ENCODE data around the gene LITAFD.
A peak's percentile ranks its signal among the peaks of the same experiment; 100 is the strongest.
"Not testable (repeated sequence)": the region's sequence is repeated elsewhere in the genome, so short reads cannot be mapped to it uniquely, and the experiment has no call there.

LITAFD gene

DNA sequence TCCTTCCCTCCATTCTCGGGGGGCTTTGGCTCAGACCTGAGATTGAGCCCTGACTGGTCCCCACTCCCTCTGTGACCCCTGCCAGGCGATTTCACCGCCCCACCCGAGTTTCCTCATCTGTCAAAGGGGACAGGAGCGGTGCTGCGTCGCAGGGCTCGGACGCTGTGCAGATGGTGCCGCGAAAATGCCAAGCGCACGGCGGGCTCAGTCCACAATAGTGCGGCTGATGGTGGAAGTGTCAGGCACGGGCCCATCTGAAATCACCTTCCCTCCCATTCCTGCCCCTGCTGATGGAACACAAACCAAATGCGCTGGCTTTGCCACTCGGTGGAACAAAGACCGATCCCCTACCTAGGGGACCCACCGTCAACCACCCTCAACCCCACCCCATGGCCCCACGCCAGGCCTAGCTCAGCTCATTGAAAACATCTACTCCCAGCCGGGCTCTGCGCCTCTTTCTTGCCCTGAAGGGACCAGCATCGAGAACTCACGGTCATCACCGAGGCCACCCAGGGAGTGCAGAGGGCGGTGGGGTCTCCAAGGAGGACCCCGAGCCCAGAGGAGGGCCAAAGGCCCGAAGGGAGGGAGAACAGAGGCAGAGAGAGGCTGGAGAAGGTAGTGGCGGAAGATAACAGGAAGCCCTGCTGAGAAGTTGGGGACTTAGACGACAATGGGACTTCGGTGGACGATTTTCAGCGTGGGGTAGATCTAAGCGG lies 14.8 kb upstream of the LITAFD start:
- Histone ChIP-seq H3K9me3 (replicated peaks; ENCODE audit: low read length) (no peaks in the 10 kb centered on the region), H3K4me3 (ENCODE audit: low read length) (peak overlapping the region; percentile 80), H3K4me1 (ENCODE audit: control insufficient read depth, insufficient read depth, low read length) (peaks cover 42% of the 10 kb centered on the region), H3K36me3 (ENCODE audit: insufficient read depth, low read length) (no peaks in the 10 kb centered on the region), H3K9ac (ENCODE audit: low read depth, low read length) (peak overlapping the region; percentile 84), H3K4me2 (ENCODE audit: low read length) (peak overlapping the region; percentile 89), H3K27me3 (ENCODE audit: control insufficient read depth, insufficient read depth, low read length) (no peaks in the 10 kb centered on the region)

DNA sequence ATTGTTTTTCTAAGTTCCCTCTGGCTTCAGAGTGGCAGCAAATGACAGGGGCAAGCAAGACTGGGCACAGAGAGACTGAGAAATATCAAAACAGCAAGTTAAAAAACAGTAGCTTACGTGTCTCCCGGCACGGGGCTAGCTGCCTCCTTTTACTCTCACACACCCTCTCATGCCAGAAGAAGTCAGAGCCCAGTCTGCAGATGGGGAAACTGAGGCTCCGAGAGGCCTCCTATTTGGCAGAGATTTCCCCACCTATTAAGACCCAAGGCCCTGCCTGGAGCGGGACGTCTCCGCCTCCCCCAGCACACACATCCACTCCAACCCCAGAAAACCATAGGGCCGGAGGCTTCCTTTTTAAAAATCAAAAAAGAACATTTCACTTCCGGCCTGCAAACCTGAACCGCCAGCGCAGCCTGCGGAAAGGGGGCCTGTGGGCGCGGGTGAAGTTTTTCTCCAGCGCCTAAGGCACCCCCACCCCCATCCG lies 14.2 kb upstream of the LITAFD start:
- Histone ChIP-seq H3K4me1 (ENCODE audit: control insufficient read depth, insufficient read depth, low read length) (peaks cover 42% of the 10 kb centered on the region), H3K27me3 (ENCODE audit: control insufficient read depth, insufficient read depth, low read length) (no peaks in the 10 kb centered on the region), H3K4me2 (ENCODE audit: low read length) (peak overlapping the region; percentile 89)

DNA sequence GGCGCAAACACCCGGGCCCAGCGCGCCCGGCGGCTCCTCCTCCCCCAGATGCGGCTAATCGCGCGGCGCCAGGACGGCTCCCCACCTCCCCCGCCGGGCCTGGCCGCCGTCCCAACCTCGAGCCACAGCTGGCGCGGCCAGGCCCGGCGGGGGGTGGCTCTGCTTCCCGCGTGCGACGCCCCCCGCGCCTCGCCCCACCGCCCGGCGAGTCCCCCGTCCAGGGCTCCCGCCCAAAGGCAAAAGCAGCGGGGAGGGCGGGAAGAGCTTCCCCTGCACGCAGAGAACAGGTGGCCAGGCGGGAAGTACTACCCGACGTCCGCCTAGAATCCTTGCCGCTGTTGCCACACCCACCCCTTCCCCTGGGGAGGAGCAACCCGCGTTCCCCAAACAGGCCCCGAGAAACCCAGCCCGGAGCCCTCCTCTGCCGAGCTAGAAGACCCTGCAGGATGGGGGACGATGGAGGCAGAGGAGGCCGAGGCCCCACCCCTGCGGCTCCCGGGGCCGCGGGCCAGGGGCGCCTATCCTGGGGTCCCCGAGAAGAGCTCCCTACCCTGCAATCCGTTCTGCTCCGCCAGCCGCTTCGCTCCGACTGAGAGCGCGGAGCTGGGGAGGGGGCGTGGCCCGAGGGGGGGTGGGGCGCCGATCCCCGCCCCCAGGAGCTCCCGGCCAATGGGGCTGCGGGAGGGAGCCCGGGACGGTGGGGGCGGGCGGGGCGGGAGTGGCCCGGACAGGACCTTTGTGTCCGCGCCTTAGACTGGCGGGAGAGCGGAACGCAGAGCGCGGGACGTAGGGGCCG lies 13.5 kb upstream of the LITAFD start, which contains the start of gene CARHSP1:
Gene CARHSP1, minus strand, starts transcription at position 591 of the 796 bp plus-strand sequence. CDS start 9,678 bp downstream, outside the sequence.
- Histone ChIP-seq H3K4me2 (ENCODE audit: low read length) (peak within 1 kb of the TSS; percentile 89), H3K4me3 (ENCODE audit: low read length) (peak within 1 kb of the TSS; percentile 80), H3K36me3 (ENCODE audit: insufficient read depth, low read length) (no peaks in the 10 kb centered on the region), H3K27me3 (ENCODE audit: control insufficient read depth, insufficient read depth, low read length) (no peaks in the 10 kb centered on the region), H3K9ac (ENCODE audit: low read depth, low read length) (peak within 1 kb of the TSS; percentile 84), H3K9me3 (replicated peaks; ENCODE audit: low read length) (no peaks in the 10 kb centered on the region), H3K4me1 (ENCODE audit: control insufficient read depth, insufficient read depth, low read length) (peaks cover 37% of the 10 kb centered on the region)

More for the DNA sequence above, 14.2 kb upstream of the LITAFD start:
- no peaks in the 10 kb centered on the region for H3K36me3 ChIP-seq (ENCODE audit: insufficient read depth, low read length)
- H3K9ac ChIP-seq (ENCODE audit: low read depth, low read length): peak overlapping the region; percentile 84
- no peaks in the 10 kb centered on the region for H3K9me3 ChIP-seq (replicated peaks; ENCODE audit: low read length)
- peak overlapping the region; percentile 80 for H3K4me3 ChIP-seq (ENCODE audit: low read length)

DNA sequence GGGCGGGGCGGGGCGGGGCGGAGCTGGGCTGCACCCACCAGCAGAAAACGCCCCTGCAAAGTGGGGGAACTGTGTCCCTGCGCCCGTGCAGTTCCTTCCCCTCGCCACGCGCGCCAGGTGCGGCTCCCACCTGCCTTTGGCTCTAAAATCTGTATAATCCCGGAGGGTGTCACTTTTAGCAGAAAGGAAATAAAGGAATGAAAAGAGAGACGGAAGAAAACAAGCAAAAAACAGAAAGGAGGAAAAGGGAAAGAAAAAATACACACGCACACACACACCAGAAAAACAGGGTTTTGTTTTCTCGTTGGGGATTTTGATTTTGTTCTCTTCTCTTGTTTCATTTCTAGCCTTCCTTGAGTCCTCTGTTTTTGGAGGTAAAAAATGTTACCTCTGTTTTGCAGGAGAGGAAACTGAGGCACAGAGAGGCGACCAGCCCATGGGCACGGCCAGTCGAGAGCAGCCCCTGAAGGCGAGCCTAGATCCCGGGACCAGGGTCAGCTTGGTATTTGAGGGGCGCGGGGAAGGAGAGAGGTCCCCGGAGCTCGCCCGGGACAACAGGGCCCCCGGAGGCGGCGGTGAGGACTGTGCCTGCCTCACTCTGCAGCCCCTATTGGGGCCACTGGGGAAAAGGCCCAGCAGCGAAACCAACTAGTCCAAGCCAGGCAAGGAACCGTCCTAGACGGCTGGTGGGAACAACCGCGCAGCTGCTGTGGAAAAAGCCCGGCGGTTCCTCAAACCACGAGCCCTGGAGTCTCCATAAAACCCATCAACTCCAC lies 12.8 kb upstream of the LITAFD start:
- peak overlapping the region; percentile 77 for H3K4me2 ChIP-seq (ENCODE audit: low read length)
- peaks cover 29% of the 10 kb centered on the region for H3K4me1 ChIP-seq (ENCODE audit: control insufficient read depth, insufficient read depth, low read length)
- peak overlapping the region; percentile 67 for H3K4me3 ChIP-seq (ENCODE audit: low read length)
- no peaks in the 10 kb centered on the region for H3K36me3 ChIP-seq (ENCODE audit: insufficient read depth, low read length)
- peak overlapping the region; percentile 52 for H3K9ac ChIP-seq (ENCODE audit: low read depth, low read length)
- no peaks in the 10 kb centered on the region for H3K27me3 ChIP-seq (ENCODE audit: control insufficient read depth, insufficient read depth, low read length)
- no peaks in the 10 kb centered on the region for H3K9me3 ChIP-seq (replicated peaks; ENCODE audit: low read length)

DNA sequence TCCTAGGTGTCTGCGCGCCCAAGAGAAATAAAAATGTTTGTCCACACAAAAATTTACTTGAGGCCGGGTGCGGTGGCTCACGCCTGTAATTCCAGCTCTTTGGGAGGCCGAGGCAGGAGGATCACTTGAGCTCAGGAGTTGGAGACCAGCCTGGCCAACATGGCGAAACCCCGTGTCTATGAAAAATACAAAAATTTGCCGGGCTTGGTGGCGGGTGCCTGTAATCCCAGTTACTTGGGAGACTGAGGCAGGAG lies 12.2 kb upstream of the LITAFD start:
- not testable (repeated sequence) for H3K9ac ChIP-seq (ENCODE audit: low read depth, low read length); H3K36me3 ChIP-seq (ENCODE audit: insufficient read depth, low read length); H3K9me3 ChIP-seq (replicated peaks; ENCODE audit: low read length); H3K4me3 ChIP-seq (ENCODE audit: low read length); H3K4me2 ChIP-seq (ENCODE audit: low read length); H3K27me3 ChIP-seq (ENCODE audit: control insufficient read depth, insufficient read depth, low read length)
- H3K4me1 ChIP-seq (ENCODE audit: control insufficient read depth, insufficient read depth, low read length): peaks cover 24% of the 10 kb centered on the region

DNA sequence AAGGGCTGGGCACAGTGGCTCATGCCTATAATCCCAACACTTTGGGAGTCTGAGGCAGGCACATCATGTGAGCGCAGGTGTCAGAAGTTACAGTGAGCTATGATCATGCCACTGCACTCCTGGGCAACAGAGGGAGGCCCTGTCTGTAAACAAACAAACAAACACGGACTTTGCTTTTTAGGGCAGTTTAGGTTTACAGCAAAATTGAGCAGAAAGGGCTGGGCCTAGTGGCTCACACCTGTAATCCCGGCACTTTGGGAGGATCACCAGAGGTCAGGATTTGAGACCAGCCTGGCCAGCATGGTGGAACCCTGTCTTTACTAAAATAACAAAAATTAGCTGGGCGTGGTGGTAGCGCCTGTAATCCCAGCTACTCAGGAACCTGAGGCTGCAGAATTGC lies 10.1 kb upstream of the LITAFD start:
- Histone ChIP-seq H3K4me1 (ENCODE audit: control insufficient read depth, insufficient read depth, low read length) (peaks cover 17% of the 10 kb centered on the region), H3K4me2 (ENCODE audit: low read length) (no peak overlapping the region), H3K27me3 (ENCODE audit: control insufficient read depth, insufficient read depth, low read length) (no peaks in the 10 kb centered on the region), H3K9ac (ENCODE audit: low read depth, low read length) (no peak overlapping the region), H3K36me3 (ENCODE audit: insufficient read depth, low read length) (no peaks in the 10 kb centered on the region), H3K9me3 (replicated peaks; ENCODE audit: low read length) (no peaks in the 10 kb centered on the region), H3K4me3 (ENCODE audit: low read length) (no peak overlapping the region)

DNA sequence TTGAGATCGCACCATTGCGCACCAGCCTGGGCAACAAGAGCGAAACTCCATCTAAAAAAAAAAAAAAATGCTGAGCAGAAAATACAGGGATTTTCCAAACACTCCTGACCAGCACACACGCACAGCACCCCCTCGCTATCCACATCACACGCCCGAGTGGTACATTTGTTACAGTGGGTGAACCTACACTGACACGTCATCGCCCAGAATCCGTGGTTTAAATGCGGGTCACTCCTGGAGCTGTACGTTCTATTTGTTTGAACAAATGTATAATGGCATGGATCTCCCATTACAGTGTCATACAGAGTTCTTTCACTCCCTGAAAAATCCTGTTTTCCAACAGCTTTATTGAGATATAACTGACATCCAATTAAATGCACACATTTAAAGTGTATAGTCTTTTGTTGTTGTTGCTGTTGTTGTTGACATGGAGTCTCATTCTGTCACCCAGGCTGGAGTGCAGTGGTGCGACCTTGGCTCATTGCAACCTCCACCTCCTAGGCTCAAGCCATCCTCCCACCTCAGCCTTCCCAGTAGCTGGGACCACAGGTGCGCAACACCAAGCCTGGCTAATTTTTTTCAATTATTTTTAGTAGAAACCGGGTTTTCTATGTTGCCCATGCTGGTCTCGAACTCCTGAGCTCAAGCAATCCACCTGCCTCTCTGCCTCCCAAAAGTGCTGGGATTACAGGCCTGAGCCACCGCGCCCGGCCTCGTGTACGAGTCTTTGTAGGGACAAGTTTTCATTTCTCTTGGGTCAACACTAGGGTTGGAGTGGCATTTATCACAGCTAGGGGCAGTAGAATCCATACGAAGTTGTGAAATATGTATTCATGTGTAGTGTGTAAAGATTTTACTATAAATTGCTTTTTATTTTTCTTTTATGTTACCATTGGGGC lies 8.9 kb upstream of the LITAFD start:
- no peaks in the 10 kb centered on the region for H3K36me3 ChIP-seq (ENCODE audit: insufficient read depth, low read length)
- no peak overlapping the region for H3K4me3 ChIP-seq (ENCODE audit: low read length)
- H3K27me3 ChIP-seq (ENCODE audit: control insufficient read depth, insufficient read depth, low read length): no peaks in the 10 kb centered on the region
- H3K4me1 ChIP-seq (ENCODE audit: control insufficient read depth, insufficient read depth, low read length): peaks cover 20% of the 10 kb centered on the region
- no peaks in the 10 kb centered on the region for H3K9me3 ChIP-seq (replicated peaks; ENCODE audit: low read length)
- H3K4me2 ChIP-seq (ENCODE audit: low read length): no peak overlapping the region
- no peak overlapping the region for H3K9ac ChIP-seq (ENCODE audit: low read depth, low read length)

DNA sequence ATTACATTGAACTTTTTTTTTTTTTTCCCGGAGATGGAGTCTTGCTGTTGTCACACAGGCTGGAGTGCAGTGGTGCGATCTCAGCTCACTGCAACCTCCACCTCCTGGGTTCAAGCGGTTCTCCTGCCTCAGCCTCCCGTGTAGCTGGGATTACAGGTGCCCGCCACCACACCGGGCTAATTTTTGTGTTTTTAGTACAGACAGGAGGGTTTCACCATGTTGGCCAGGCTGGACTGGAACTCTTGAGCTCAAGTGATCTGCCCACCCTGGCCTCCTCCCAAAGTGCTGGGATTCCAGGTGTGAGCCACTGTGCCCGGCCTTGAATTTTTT lies 8.3 kb upstream of the LITAFD start:
- not testable (repeated sequence) for H3K9me3 ChIP-seq (replicated peaks; ENCODE audit: low read length); H3K9ac ChIP-seq (ENCODE audit: low read depth, low read length); H3K4me2 ChIP-seq (ENCODE audit: low read length); H3K36me3 ChIP-seq (ENCODE audit: insufficient read depth, low read length); H3K27me3 ChIP-seq (ENCODE audit: control insufficient read depth, insufficient read depth, low read length); H3K4me3 ChIP-seq (ENCODE audit: low read length)
- peaks cover 26% of the 10 kb centered on the region for H3K4me1 ChIP-seq (ENCODE audit: control insufficient read depth, insufficient read depth, low read length)

DNA sequence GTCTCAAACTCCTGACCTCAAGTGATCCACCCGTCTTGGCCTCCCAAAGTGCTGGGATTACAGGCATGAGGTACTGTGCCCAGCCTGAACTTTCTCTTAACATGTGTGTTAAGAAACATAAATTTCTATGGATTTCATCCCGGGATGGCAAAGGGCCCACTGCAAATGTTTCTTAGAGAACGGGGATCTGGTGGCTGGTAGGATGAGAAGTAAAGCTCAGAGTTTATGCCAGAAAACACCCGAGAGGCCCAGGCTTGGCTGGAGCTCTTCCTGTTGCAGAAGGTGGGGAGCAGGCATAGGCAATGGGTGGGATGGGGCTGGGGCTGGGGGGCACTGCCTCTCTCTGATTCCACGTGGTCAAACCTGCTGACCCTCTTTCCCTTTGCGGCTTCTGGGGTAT lies 7.8 kb upstream of the LITAFD start:
- Histone ChIP-seq H3K36me3 (ENCODE audit: insufficient read depth, low read length) (no peaks in the 10 kb centered on the region), H3K9ac (ENCODE audit: low read depth, low read length) (no peak overlapping the region), H3K4me3 (ENCODE audit: low read length) (no peak overlapping the region), H3K9me3 (replicated peaks; ENCODE audit: low read length) (no peaks in the 10 kb centered on the region), H3K4me2 (ENCODE audit: low read length) (no peak overlapping the region), H3K4me1 (ENCODE audit: control insufficient read depth, insufficient read depth, low read length) (peaks cover 27% of the 10 kb centered on the region), H3K27me3 (ENCODE audit: control insufficient read depth, insufficient read depth, low read length) (no peaks in the 10 kb centered on the region)

DNA sequence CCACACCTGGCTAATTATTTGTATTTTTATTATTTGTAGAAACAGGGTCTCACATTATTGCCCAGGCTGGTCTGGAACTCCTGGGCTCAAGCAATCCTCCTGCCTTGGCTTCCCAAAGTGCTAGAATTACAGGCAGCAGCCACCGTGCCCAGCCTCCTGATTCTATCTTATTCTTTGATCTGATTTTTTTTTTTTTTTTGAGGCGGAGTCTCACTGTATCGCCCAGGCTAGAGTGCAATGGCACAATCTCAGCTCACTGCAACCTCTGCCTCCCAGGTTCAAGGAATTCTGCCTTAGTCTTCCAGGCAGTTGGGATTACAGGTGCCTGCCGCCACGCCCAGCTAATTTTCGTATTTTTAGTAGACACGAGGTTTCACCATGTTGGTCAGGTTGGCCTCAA lies 6.8 kb upstream of the LITAFD start:
- peaks cover 26% of the 10 kb centered on the region for H3K4me1 ChIP-seq (ENCODE audit: control insufficient read depth, insufficient read depth, low read length)
- not testable (repeated sequence) for H3K9me3 ChIP-seq (replicated peaks; ENCODE audit: low read length); H3K4me2 ChIP-seq (ENCODE audit: low read length); H3K4me3 ChIP-seq (ENCODE audit: low read length); H3K27me3 ChIP-seq (ENCODE audit: control insufficient read depth, insufficient read depth, low read length); H3K36me3 ChIP-seq (ENCODE audit: insufficient read depth, low read length); H3K9ac ChIP-seq (ENCODE audit: low read depth, low read length)
